Ecto neural progenitor cell (in vitro differentiated cells): ENCODE measurements around the gene TNS2.
"Not testable (repeated sequence)": the region's sequence is repeated elsewhere in the genome, so short reads cannot be mapped to it uniquely, and the experiment has no call there.

Experiments used
- DNase-seq: peaks from one replicate; pipeline ENCODE4 v3.0.0-alpha.2; 2018; ENCODE audit warnings: low spot score

TNS2 gene

GRCh38 chr12:53095596-53095895 is 45.7 kb downstream of the TNS2 start:
- not testable (repeated sequence) for DNase-seq

- DNase-seq: peak; percentile 74
Measured at GRCh38 chr12:53096089-53096741, 46.4 kb downstream of the TNS2 start.

GRCh38 chr12:53096759-53097158 is 46.9 kb downstream of the TNS2 start:
- no peak for DNase-seq

- DNase-seq: no peak
Measured at GRCh38 chr12:53097207-53097563, 47.3 kb downstream of the TNS2 start.

- peak; percentile 82 for DNase-seq
Measured at GRCh38 chr12:53097564-53098353, 47.9 kb downstream of the TNS2 start, which contains the start of gene IGFBP6. TSS of gene IGFBP6 (plus strand) at chr12:53097667. CDS start at chr12:53097718, 51 bp downstream.

GRCh38 chr12:53098354-53098981 is 48.6 kb downstream of the TNS2 start:
- DNase-seq: no peak

GRCh38 chr12:53099071-53099882 is 49.4 kb downstream of the TNS2 start:
- DNase-seq: peak; percentile 93

GRCh38 chr12:53100466-53101151 is 50.7 kb downstream of the TNS2 start:
- DNase-seq: no peak

GRCh38 chr12:53101266-53101665 is 51.4 kb downstream of the TNS2 start:
- DNase-seq: no peak

- no peak for DNase-seq
Measured at GRCh38 chr12:53101931-53102781, 52.3 kb downstream of the TNS2 start.

GRCh38 chr12:53102883-53103807 is 53.3 kb downstream of the TNS2 start, which contains the start of gene SOAT2:
TSS of gene SOAT2 (plus strand) at chr12:53103486. CDS start at chr12:53103578, 92 bp downstream.
- DNase-seq: no peak

GRCh38 chr12:53103860-53104305 is 54.0 kb downstream of the TNS2 start:
- DNase-seq: no peak

- no peak for DNase-seq
Measured at GRCh38 chr12:53105256-53105655, 55.4 kb downstream of the TNS2 start.

GRCh38 chr12:53105712-53106439 is 56.0 kb downstream of the TNS2 start:
- no peak for DNase-seq

GRCh38 chr12:53107122-53107521 is 57.3 kb downstream of the TNS2 start:
- no peak for DNase-seq

- not testable (repeated sequence) for DNase-seq
Measured at GRCh38 chr12:53112431-53112830, 62.6 kb downstream of the TNS2 start.

- DNase-seq: no peak
Measured at GRCh38 chr12:53113136-53113705, 63.4 kb downstream of the TNS2 start.

- DNase-seq: no peak
Measured at GRCh38 chr12:53113951-53114350, 64.1 kb downstream of the TNS2 start.
